Fibroblast of the aortic adventitia (primary cell): ENCODE measurements around the gene POLD3. TPM values are rescaled to one million over a fixed set of nuclear protein-coding genes. Genes with fewer than 3 reads are reported as not detected.
"Not testable (repeated sequence)": the region's sequence is repeated elsewhere in the genome, so short reads cannot be mapped to it uniquely, and the experiment has no call there.

ENCODE experiments used
- DNase-seq: peaks from one replicate; pipeline ENCODE4 v3.0.0-alpha.2; 2010; ENCODE audit warnings: low read depth
- H3K4me3 ChIP-seq: 2 replicates; pipeline ENCODE4 v1.5.1; 2011; ENCODE audit warnings: low read depth, mild to moderate bottlenecking, control low read depth, low read length, moderate library complexity
- CTCF ChIP-seq: IDR thresholded peaks from 2 replicates; pipeline ENCODE4 v1.5.1; 2011; ENCODE audit warnings: mild to moderate bottlenecking, low read length, control low read depth, inconsistent platforms; ENCODE audit not compliant: insufficient read depth
- total RNA-seq: library from RNA; depleted of rRNA; stranded (reverse); fragments of >200 nt; gene quantifications from 2 replicates; pipeline ENCODE4 v1.2.3, GENCODE V29; 2012; ENCODE audit warnings: low replicate concordance

The POLD3 gene
- total RNA-seq, 1 donor: 26.8 TPM

DNA sequence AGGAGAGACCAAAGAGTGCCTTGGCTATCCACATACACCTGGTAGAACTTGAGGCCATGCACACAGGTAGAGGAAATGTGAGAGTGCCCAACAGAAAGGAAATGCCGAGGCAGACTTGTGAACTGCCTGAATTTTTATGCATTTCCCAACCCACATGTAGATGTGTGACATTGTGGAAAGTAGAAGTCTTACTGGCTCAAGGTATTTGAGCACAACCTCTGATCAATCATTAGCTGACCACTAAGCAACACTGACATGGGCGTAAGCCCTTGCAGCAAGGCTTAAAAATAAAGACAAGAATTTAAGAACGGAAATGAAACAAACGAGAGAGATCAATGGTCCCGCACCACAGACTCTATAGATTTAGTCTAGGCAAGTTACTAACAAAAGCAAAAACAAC lies 62.6 kb downstream of the POLD3 start:
- no peak overlapping the region for H3K4me3 ChIP-seq
- TF ChIP-seq CTCF: no peak
- DNase-seq: no peak

DNA sequence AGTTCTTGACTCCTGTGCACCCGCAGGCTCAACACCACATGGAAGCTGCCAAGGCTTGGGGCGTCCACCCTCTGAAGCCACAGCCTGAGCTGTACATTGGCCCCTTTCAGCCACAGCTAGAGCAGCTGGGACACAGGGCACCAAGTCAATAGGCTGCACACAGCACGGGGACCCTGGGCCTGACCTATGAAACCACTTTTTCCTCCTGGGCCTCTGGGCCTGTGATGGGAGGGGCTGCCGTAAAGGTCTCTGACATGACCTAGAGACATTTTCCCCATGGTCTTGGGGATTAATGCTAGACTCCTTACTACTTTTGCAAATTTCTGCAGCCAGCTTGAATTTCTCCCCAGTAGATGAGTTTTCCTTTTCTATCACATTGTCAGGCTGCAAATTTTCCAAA lies 66.7 kb downstream of the POLD3 start:
- DNase-seq, H3K4me3 ChIP-seq: not testable (repeated sequence)

GRCh38 chr11:74662487-74663103 lies 70.2 kb downstream of the POLD3 start:
- no peak overlapping the region for H3K4me3 ChIP-seq
- no peak for DNase-seq
- TF ChIP-seq CTCF: no peak

- no peak for TF ChIP-seq CTCF
- no peak for DNase-seq
- H3K4me3 ChIP-seq: no peak overlapping the region
These were observed 70.9 kb downstream of the POLD3 start for GRCh38 chr11:74663315-74663714.

DNA sequence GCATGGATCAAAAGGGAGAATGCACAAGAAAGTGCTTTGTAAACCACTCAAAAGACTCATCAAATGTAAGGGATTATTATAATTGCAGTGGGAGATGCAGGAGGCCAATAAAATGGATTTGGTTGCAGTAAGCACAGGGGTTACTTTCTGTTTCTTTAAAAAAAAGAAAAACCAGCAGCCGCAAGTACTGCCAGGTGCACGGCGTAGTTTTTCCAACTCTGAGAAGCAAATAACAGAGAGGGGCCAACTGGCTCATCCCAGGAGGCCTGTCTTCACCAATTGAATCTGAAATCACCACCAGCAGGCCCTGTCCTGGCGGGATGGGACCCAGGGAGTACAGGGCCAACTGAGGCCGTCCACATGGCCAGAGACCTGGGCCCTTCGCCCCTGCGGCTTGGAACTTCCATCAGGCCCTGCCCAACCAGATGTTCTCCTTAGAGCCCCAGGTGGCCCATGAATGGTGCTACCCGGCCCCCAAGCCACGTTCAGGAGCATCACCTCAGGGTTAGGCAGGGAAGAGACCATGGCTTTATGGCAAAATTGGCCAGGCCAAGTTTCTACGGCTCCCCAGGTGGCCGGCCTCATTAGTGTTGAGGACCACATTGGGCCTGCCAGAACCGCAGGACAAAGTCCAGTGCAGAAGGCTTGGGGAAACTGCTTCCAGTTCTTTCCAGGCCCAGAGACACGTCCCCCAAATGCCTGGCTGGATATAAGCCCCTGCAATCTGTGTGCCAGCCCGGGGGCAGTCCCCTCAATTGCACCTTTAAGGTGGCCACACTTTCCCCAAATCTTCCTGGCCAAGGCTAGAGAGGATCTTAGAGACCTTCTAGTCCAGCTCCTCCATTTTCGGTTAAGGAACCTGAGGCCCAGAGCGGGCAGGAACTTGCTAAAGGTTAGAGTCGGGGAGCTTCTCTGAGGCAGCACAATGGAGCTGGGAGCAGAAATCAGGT lies 77.1 kb downstream of the POLD3 start:
- no peak for DNase-seq
- no peak overlapping the region for H3K4me3 ChIP-seq
- TF ChIP-seq CTCF: no peak

DNA sequence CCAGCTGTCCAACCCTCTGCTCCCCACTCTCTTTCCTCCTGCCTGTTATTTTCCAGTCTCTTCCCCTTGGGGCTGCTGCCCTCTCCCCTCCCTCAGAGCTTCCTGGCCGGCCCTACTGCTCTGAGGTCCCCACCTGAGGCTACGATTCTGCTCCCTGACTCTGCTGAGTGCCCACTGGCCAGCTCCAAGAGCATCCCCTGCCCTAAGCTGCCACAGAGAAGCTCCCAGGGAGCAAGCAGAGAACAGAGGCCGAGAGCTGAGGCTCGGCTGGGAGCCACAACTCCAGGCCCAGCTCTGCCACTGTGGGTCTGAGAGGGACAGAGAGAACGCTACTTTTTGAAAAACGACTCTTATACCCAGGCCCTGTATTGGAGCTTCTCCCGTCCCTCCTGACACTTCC lies 77.8 kb downstream of the POLD3 start:
- no peak overlapping the region for H3K4me3 ChIP-seq
- no peak for DNase-seq
- no peak for TF ChIP-seq CTCF

- H3K4me3 ChIP-seq: no peak overlapping the region
- DNase-seq: peak; percentile 53
- TF ChIP-seq CTCF: no peak
These were observed 79.3 kb downstream of the POLD3 start for GRCh38 chr11:74671520-74672196.
